Measurements from ENCODE around the gene DAP. TPM values are rescaled to one million over a fixed set of nuclear protein-coding genes. Genes with fewer than 3 reads are reported as not detected.

The DAP gene
- total RNA-seq, 1 experiment from 2014 or later: 47.7 TPM

DNA sequence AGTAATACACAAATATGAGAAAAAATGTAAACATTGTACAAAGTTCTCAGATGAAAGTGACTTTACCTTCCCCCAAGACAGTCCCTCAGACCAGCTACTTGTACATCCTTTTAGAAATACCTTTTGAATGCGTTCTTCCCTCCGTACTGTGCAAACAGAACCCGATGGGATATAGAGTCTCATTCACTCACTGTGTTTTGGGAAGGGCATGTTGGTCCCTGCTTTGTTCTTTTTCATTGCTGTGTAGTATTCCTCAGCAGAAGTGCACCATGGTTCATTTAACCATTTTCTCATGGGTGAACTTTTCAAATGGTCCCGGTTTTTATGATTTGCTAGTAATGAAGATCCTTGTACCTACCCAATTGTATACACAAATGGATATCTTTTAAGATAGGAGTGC, 102.8 kb downstream of the DAP start:
- Mint-ChIP-seq H3K4me3 (no peak overlapping the region), H3K27me3 (ENCODE audit: low read depth) (no peaks in the 10 kb centered on the region), H3K27ac (no peak overlapping the region), H3K36me3 (no peaks in the 10 kb centered on the region), H3K9me3 (peaks cover 5% of the 10 kb centered on the region), H3K4me1 (peaks cover 18% of the 10 kb centered on the region)
- DNase-seq (ENCODE audit: low spot score) (no peak), ATAC-seq (no peak)
- ChIA-PET CTCF (no interaction called here), POLR2A (no interaction called here)
- TF ChIP-seq IRF1 (CRISPR knock-in tag; IDR thresholded peaks at IDR 0.05) (no peak), ELF4 (CRISPR knock-in tag; IDR thresholded peaks at IDR 0.05; ENCODE audit: low read depth) (no peak), NR3C1 (CRISPR knock-in tag; conservative IDR thresholded peaks at IDR 0.05; ENCODE audit: low read depth) (no peak), FOXJ3 (CRISPR knock-in tag; IDR thresholded peaks at IDR 0.05; ENCODE audit: borderline replicate concordance) (no peak), ZNF121 (CRISPR knock-in tag; IDR thresholded peaks at IDR 0.05) (no peak), ESRRA (CRISPR knock-in tag; IDR thresholded peaks at IDR 0.05; ENCODE audit: borderline replicate concordance) (no peak)
- TF ChIP-seq, protein P1, sequence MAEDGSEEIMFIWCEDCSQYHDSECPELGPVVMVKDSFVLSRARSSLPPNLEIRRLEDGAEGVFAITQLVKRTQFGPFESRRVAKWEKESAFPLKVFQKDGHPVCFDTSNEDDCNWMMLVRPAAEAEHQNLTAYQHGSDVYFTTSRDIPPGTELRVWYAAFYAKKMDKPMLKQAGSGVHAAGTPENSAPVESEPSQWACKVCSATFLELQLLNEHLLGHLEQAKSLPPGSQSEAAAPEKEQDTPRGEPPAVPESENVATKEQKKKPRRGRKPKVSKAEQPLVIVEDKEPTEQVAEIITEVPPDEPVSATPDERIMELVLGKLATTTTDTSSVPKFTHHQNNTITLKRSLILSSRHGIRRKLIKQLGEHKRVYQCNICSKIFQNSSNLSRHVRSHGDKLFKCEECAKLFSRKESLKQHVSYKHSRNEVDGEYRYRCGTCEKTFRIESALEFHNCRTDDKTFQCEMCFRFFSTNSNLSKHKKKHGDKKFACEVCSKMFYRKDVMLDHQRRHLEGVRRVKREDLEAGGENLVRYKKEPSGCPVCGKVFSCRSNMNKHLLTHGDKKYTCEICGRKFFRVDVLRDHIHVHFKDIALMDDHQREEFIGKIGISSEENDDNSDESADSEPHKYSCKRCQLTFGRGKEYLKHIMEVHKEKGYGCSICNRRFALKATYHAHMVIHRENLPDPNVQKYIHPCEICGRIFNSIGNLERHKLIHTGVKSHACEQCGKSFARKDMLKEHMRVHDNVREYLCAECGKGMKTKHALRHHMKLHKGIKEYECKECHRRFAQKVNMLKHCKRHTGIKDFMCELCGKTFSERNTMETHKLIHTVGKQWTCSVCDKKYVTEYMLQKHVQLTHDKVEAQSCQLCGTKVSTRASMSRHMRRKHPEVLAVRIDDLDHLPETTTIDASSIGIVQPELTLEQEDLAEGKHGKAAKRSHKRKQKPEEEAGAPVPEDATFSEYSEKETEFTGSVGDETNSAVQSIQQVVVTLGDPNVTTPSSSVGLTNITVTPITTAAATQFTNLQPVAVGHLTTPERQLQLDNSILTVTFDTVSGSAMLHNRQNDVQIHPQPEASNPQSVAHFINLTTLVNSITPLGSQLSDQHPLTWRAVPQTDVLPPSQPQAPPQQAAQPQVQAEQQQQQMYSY (CRISPR knock-in tag; IDR thresholded peaks at IDR 0.05): no peak
- TF ChIP-seq, protein P2, sequence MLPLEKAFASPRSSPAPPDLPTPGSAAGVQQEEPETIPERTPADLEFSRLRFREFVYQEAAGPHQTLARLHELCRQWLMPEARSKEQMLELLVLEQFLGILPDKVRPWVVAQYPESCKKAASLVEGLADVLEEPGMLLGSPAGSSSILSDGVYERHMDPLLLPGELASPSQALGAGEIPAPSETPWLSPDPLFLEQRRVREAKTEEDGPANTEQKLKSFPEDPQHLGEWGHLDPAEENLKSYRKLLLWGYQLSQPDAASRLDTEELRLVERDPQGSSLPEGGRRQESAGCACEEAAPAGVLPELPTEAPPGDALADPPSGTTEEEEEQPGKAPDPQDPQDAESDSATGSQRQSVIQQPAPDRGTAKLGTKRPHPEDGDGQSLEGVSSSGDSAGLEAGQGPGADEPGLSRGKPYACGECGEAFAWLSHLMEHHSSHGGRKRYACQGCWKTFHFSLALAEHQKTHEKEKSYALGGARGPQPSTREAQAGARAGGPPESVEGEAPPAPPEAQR (CRISPR knock-in tag; IDR thresholded peaks at IDR 0.05): no peak
- TF ChIP-seq, protein P3, sequence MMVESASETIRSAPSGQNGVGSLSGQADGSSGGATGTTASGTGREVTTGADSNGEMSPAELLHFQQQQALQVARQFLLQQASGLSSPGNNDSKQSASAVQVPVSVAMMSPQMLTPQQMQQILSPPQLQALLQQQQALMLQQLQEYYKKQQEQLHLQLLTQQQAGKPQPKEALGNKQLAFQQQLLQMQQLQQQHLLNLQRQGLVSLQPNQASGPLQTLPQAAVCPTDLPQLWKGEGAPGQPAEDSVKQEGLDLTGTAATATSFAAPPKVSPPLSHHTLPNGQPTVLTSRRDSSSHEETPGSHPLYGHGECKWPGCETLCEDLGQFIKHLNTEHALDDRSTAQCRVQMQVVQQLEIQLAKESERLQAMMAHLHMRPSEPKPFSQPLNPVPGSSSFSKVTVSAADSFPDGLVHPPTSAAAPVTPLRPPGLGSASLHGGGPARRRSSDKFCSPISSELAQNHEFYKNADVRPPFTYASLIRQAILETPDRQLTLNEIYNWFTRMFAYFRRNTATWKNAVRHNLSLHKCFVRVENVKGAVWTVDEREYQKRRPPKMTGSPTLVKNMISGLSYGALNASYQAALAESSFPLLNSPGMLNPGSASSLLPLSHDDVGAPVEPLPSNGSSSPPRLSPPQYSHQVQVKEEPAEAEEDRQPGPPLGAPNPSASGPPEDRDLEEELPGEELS (CRISPR knock-in tag; IDR thresholded peaks at IDR 0.05): no peak
- TF ChIP-seq, protein P4, sequence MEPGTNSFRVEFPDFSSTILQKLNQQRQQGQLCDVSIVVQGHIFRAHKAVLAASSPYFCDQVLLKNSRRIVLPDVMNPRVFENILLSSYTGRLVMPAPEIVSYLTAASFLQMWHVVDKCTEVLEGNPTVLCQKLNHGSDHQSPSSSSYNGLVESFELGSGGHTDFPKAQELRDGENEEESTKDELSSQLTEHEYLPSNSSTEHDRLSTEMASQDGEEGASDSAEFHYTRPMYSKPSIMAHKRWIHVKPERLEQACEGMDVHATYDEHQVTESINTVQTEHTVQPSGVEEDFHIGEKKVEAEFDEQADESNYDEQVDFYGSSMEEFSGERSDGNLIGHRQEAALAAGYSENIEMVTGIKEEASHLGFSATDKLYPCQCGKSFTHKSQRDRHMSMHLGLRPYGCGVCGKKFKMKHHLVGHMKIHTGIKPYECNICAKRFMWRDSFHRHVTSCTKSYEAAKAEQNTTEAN (CRISPR knock-in tag; IDR thresholded peaks at IDR 0.05): no peak

GRCh38 chr5:10655972-10656830, 104.8 kb downstream of the DAP start:
- H3K9me3 Mint-ChIP-seq: peaks cover 5% of the 10 kb centered on the region
- ATAC-seq (no peak; the same call in 1 of the 2 replicates), DNase-seq (ENCODE audit: low spot score) (no peak)
- POLR2A ChIA-PET: no interaction called here
- no peak overlapping the region for H3K27ac Mint-ChIP-seq
- no peak overlapping the region for H3K4me3 Mint-ChIP-seq
- no peaks in the 10 kb centered on the region for H3K36me3 Mint-ChIP-seq
- no peaks in the 10 kb centered on the region for H3K27me3 Mint-ChIP-seq (ENCODE audit: low read depth)
- CTCF ChIA-PET: interaction anchor here (0.8 to 2.2 kb wide), 6 partner anchors 19 to 203 kb away, joined by 3 to 6 read pairs (median 5); no protein-coding TSS in a partner anchor
- peaks cover 12% of the 10 kb centered on the region for H3K4me1 Mint-ChIP-seq
- no peak for TF ChIP-seq TCF7 (CRISPR knock-in tag; IDR thresholded peaks at IDR 0.05; ENCODE audit: low read depth)
- TF ChIP-seq USF2 (CRISPR knock-in tag; IDR thresholded peaks at IDR 0.05): no peak
- TF ChIP-seq, protein P5, sequence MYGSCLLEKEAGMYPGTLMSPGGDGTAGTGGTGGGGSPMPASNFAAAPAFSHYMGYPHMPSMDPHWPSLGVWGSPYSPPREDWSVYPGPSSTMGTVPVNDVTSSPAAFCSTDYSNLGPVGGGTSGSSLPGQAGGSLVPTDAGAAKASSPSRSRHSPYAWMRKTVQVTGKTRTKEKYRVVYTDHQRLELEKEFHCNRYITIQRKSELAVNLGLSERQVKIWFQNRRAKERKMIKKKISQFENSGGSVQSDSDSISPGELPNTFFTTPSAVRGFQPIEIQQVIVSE (CRISPR knock-in tag; IDR thresholded peaks at IDR 0.05; ENCODE audit: borderline replicate concordance): no peak
- TF ChIP-seq CREB1 (CRISPR knock-in tag; IDR thresholded peaks at IDR 0.05): no peak
- TF ChIP-seq NR3C1 (CRISPR knock-in tag; conservative IDR thresholded peaks at IDR 0.05; ENCODE audit: low read depth): no peak
- no peak for TF ChIP-seq ARID4B (CRISPR knock-in tag; IDR thresholded peaks at IDR 0.05; ENCODE audit: borderline replicate concordance)
- TF ChIP-seq, protein P2 (CRISPR knock-in tag; IDR thresholded peaks at IDR 0.05): no peak
